Activated T-helper 1 cell treated with anti-CD3 and anti-CD28 coated beads, Interleukin-12 subunit alpha, Interleukin-12 subunit beta, Interleukin-2, Interleukin-4 antibody, amounts not matched to agents 30 ng/mL and 10 ng/mL and 1 ng/mL, durations not matched to agents 14 hours and 24 hours and 36 hours (primary cell): ENCODE measurements around the gene MAP2K3. TPM values are rescaled to one million over a fixed set of nuclear protein-coding genes. Genes with fewer than 3 reads are reported as not detected.

Experiments used
- DNase-seq: peaks from one replicate; pipeline ENCODE4 v3.0.0; 2021; ENCODE audit warnings: low spot score
- H3K27ac Mint-ChIP-seq: one replicate; pipeline ENCODE4 v1.8.0; 2021; ENCODE audit warnings: mild to moderate bottlenecking, mixed read lengths
- H3K27me3 Mint-ChIP-seq: one replicate; pipeline ENCODE4 v1.8.0; 2022; ENCODE audit warnings: mild to moderate bottlenecking, moderate library complexity, mixed read lengths; ENCODE audit not compliant: insufficient read depth
- H3K36me3 Mint-ChIP-seq: one replicate; pipeline ENCODE4 v1.8.0; 2021; ENCODE audit warnings: low read depth, mixed read lengths
- H3K4me1 Mint-ChIP-seq: one replicate; pipeline ENCODE4 v1.8.0; 2021; ENCODE audit warnings: low read depth, mixed read lengths
- H3K4me3 Mint-ChIP-seq: one replicate; pipeline ENCODE4 v1.8.0; 2021; ENCODE audit warnings: mild to moderate bottlenecking, moderate library complexity, mixed read lengths
- H3K9me3 Mint-ChIP-seq: one replicate; pipeline ENCODE4 v1.8.0; 2021; ENCODE audit warnings: mixed read lengths
- intact Hi-C: fragments of 100-400 bp; cut with micrococcal nuclease; formaldehyde crosslinking; loops from one replicate; pipeline ENCODE4 v1.15.1; 2024
- total RNA-seq: library from RNA; stranded (reverse); gene quantifications from 2 replicates; pipeline ENCODE4 v1.2.3, GENCODE V29; 2022

MAP2K3 gene
- 177 and 185 TPM in 2 replicates for total RNA-seq

DNA sequence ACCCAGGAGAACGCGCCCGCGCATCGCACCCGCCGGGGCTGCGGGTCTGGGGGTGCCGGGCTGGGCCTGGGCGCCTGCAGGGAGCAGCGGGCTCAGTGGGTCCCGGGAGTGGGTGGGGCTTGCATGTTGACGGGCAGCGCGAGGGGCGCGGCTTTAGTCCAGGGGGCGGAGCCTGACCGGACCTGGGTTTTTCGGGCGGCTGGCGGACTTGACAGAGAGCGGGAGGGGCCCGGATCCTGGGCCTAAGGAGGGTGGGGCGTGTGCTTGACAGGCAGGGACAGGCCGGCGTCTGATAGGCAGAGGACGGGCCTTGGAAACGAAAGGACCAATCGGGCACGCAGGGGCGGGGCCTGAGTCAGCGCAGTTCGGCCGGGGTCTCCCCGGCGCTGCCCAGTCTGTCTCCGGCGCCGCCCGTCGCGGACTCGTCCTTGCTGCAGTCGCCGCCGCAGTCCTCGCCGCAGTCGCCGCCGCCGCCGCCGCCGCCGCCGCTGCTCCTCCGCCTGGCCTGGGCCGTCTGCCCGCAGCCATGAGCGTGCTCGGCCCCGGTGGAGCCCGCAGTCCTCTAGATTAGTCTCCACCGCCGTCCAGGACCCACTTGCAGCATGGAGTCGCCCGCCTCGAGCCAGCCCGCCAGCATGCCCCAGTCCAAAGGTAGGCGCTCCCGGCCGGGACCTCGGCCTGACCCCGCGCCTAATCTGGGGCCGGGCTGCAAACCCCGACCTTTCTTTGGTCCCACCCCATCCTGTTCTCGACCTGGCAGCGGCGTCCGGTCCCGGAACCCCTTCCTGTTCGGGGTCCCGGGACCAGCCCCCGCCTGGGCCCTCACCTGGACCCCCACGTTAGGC, at the start of gene MAP2K3:
Gene MAP2K3 (plus strand): TSS at position 393 of the 845 bp plus-strand sequence. CDS start 210 bp downstream, at position 603.
- no peaks in the 10 kb centered on the region for H3K9me3 Mint-ChIP-seq
- intact Hi-C loops, result loop anchor here (1.0 to 10.0 kb wide), 10 partner anchors 9 to 1310 kb away; partner anchors contain the start of genes AKAP10, DHRS7B, NATD1 and TMEM11
- H3K27me3 Mint-ChIP-seq, result peaks cover 5% of the 10 kb centered on the region
- peak within 1 kb of the TSS; percentile 100 for H3K4me3 Mint-ChIP-seq
- DNase-seq, result peak; percentile 97
- H3K27ac Mint-ChIP-seq, result peak within 1 kb of the TSS; percentile 96
- H3K4me1 Mint-ChIP-seq, result peaks cover 37% of the 10 kb centered on the region
- H3K36me3 Mint-ChIP-seq, result peaks cover 19% of the 10 kb centered on the region

DNA sequence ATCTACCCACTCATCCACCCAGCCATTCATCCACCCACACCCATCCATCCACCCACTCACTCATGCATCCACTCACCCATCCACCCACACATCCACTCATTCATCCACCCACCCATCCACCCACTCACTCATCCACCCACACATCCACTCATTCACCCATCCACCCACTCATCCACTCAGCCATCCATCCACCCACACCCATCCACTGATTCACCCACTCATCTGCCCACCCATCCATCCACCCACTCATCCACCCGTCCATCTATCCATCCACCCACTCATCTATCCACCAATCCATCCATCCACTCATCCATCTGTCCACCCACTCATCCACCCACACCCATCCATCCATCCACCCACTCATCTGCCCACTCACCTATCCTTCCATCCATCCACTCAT, 48.6 kb upstream of the MAP2K3 start:
- Mint-ChIP-seq H3K27ac (peak overlapping the region; percentile 73), H3K27me3 (no peaks in the 10 kb centered on the region), H3K4me3 (no peak overlapping the region), H3K36me3 (peaks cover 6% of the 10 kb centered on the region), H3K4me1 (no peaks in the 10 kb centered on the region), H3K9me3 (peaks cover 14% of the 10 kb centered on the region)
- intact Hi-C loops, result no loop called here
- no peak for DNase-seq

DNA sequence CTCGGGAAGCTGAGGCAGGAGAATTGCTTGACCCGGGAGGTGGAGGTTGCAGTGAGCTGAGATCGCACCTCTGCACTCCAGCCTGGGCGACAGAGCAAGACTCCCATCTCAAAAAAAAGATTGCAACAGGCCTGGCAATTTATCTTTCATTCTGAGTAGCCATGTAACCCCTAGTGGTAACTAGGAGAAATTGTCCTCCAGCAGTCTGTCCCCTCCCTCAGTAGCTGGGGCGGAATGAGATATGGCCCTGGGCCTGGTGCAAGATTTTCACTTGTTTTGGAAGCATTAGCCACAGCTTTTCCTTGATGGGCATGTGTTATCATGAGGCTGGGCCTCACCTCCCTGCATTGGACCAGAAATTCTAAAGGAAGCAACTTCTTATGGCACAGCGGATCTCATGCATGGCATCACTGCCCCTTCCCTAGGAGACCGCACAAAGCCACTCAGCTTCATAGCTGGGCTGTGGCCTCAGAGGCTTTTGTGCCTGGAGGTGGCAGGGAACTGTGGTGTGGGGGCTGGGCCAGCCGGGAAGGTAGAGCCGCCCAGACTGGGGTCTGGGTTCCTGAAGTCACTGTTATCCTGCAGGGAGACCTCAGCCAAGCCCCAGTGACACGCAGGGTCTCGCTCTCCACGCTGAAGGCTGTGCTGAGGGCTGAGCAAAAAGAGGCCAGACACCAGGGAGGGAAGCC, 44.7 kb upstream of the MAP2K3 start:
- intact Hi-C loops, result no loop called here
- DNase-seq, result no peak
- Mint-ChIP-seq H3K36me3 (peaks cover 2% of the 10 kb centered on the region), H3K4me1 (no peaks in the 10 kb centered on the region), H3K9me3 (peaks cover 4% of the 10 kb centered on the region), H3K27ac (no peak overlapping the region), H3K27me3 (no peaks in the 10 kb centered on the region), H3K4me3 (no peak overlapping the region)

DNA sequence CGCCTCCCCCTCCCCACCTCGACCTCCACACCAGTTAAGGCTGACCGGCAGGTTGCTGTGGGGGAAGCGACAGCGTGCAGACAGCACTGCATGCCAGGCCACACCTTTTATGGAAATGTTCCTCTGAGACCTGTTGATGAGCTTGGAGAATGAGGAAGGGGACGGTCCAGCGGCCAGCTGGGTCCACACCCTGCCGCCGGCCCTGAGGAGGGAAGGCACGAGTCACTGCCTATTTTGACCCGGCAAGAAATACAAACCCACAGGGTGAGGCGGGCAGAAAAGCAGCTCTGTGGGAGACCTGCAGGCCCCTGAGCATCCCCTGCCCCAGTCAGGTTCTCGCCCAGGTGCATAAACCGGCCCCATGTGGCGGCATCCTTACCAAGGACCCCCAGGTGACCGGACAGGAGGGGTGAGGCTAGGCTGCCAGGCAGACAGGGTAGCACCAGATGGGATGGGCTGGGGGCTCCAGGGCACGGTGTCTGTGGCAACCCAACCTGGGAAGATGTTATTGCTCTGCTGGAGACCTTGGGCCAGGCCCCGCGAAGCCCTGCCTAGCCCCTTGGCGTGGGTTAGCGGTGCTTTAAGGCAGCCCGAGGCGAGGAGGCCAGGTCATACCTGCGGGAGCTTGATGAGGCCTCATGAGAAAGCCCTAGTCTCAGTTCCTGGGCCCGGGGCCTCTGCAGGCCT, 44.0 kb upstream of the MAP2K3 start:
- intact Hi-C loops, result no loop called here
- no peak overlapping the region for H3K27ac Mint-ChIP-seq
- peaks cover 4% of the 10 kb centered on the region for H3K9me3 Mint-ChIP-seq
- H3K4me3 Mint-ChIP-seq, result no peak overlapping the region
- DNase-seq, result no peak
- no peaks in the 10 kb centered on the region for H3K27me3 Mint-ChIP-seq
- H3K36me3 Mint-ChIP-seq, result peaks cover 2% of the 10 kb centered on the region
- H3K4me1 Mint-ChIP-seq, result no peaks in the 10 kb centered on the region

DNA sequence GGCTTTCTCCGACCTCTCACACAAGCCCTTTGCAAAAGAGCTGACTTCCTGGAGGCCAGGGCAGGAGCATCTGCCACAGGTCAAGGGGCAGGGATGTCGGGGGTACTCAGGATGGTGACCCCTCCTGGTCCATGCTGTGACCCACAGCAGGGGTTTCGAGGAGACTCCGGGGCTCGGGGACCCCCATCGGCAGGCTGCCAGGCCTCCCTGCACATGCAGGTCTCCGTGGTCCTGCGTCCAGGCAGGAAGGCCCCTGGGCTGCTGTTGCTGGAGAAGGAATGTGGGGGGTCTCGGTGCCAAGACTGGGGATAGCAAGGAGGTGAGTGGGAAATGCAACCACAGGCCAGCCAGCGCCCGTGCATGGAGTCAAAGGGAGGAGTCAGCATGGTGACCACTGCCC, 42.9 kb upstream of the MAP2K3 start:
- Mint-ChIP-seq H3K4me3 (no peak overlapping the region), H3K27me3 (no peaks in the 10 kb centered on the region), H3K36me3 (no peaks in the 10 kb centered on the region), H3K9me3 (no peaks in the 10 kb centered on the region), H3K4me1 (no peaks in the 10 kb centered on the region), H3K27ac (no peak overlapping the region)
- no peak for DNase-seq
- intact Hi-C loops, result no loop called here

DNA sequence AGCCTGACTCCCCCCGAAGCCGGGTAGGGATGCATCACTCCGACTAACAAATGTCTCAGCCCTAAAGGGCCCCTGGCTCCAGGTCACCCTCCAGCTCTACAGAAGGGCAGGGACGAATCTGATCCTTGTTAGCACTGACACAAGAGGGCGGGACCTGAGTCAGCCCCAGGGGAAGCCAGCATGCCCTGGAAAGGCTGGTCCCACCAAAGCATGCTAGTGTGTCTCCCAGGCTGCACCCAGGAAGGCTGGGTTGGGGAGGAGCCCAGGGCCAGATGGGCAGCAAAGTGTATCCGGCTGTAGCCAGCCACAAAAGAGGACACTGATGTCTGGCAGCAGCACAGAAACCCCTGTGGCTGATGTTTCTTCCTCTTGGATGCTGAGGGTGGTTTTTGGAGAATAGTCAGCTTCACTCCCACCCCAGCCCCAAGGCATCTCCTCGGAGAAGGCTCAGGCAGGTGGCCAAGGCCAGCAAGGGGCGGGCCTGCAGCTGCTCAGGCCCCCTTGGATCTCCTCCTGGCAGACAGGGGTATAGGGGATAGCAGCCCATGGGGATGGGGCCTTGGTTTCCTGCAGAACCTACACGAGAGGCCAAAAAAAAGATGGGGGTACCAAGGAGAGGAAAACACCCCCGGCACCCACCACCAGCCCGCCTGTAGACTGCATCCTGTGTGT, 42.3 kb upstream of the MAP2K3 start:
- no peaks in the 10 kb centered on the region for H3K9me3 Mint-ChIP-seq
- H3K36me3 Mint-ChIP-seq, result no peaks in the 10 kb centered on the region

DNA sequence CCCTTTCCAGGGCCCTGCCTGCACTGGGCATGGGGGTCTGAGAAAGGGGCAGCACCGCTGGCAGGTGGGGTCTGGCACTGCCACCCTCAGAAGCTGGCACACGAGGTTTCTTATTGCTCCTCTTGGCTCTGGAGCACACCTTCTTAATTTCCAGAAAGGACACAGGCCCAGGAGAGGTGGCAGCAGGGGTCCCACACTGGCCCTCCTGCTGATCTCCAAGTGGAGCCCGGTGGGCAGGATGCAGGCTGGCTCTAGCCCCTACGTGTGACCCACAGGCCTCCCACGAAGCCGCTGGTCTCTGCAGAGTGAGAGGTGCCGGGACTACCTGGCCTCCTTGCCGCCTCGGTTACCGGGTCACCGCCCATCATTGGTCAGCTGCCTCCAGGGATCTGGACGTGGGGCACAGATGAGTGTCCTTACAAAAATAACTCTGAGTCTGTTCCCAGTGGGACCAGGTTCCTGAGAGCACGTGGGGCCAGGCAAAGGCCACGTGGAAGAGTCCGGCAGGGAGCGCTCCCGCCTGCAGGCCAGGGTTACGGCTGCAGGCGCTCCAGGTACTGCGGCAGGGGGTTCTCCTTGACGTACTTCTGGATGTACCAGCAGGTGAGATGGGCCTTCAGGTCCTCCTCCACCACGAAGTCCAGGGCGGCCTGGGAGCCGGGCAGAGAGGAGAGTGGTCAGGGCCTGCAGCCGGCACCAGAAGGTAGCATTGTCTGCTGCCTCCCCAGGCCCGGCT, 41.6 kb upstream of the MAP2K3 start:
- H3K4me1 Mint-ChIP-seq, result no peaks in the 10 kb centered on the region
- no peak overlapping the region for H3K4me3 Mint-ChIP-seq
- no peaks in the 10 kb centered on the region for H3K36me3 Mint-ChIP-seq
- intact Hi-C loops, result no loop called here
- H3K27ac Mint-ChIP-seq, result no peak overlapping the region
- no peak for DNase-seq
- H3K9me3 Mint-ChIP-seq, result no peaks in the 10 kb centered on the region
- no peaks in the 10 kb centered on the region for H3K27me3 Mint-ChIP-seq

More for the DNA sequence above, 42.3 kb upstream of the MAP2K3 start:
- no peak overlapping the region for H3K27ac Mint-ChIP-seq
- no peaks in the 10 kb centered on the region for H3K4me1 Mint-ChIP-seq
- DNase-seq, result no peak
- no peak overlapping the region for H3K4me3 Mint-ChIP-seq
- intact Hi-C loops, result no loop called here
- no peaks in the 10 kb centered on the region for H3K27me3 Mint-ChIP-seq

DNA sequence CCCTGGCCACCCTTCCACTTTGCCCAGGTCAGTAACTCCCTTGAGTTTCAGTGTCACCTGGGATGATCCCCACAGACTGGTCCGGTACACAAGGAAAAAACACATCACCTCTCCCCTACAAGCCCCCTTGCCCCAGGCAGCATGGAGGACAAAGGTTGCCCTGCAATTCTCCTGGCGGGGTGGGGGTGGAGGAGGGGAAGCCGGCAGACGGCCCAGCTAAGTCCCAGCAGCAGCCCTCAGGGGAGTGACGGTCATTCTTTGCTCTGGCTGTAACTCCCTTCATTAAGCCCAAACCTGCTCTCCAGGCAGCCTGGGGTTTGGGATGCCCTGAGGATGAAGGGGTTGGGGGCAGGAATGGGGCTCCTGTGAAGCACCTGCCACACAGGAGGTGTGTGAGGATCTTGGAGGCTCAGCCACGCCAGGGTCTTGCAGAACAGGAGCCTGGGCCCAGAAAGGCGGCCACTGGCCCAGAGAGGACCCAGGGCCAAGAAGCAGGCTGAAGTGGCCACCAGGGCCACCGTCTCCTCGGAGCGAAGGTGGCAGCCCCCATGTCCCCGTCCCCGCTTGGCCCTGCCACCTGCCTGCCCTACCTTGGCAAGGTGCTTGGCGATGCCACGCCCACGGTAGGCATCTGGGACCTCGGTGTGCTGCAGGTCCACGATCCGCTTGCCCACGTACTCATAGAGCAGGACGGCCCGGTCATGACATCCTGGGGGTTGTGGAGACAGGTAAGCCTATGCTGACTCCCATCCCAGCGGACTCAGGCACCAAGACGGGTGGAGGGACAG, 40.8 kb upstream of the MAP2K3 start:
- Mint-ChIP-seq H3K9me3 (no peaks in the 10 kb centered on the region), H3K4me3 (no peak overlapping the region), H3K36me3 (no peaks in the 10 kb centered on the region), H3K27ac (no peak overlapping the region), H3K27me3 (no peaks in the 10 kb centered on the region), H3K4me1 (no peaks in the 10 kb centered on the region)
- DNase-seq, result no peak
- intact Hi-C loops, result no loop called here

DNA sequence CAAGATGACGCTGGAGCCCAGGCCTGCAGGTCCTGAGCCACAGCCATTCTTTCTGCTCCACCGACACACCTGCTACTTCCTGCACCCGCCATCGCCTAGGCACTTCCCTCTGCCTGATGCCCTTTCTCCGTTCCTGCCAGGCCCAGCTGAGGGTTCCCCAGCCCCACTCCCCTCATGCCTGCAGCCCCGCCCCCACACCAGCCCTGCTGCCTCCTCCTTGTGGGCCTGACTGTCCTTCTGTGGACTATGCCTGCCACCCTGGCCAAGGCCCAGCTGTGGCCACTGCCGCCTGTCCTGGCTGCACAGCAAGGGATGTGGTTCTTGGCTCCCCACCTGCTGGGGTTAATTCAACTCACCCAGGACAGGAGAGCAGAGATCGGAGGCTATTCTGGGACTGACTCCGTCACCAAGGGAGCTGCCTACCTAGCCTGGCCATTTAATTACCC, 38.8 kb upstream of the MAP2K3 start:
- intact Hi-C loops, result no loop called here
- Mint-ChIP-seq H3K36me3 (no peaks in the 10 kb centered on the region), H3K27ac (no peak overlapping the region), H3K9me3 (no peaks in the 10 kb centered on the region), H3K4me3 (no peak overlapping the region), H3K27me3 (no peaks in the 10 kb centered on the region), H3K4me1 (no peaks in the 10 kb centered on the region)
- no peak for DNase-seq

DNA sequence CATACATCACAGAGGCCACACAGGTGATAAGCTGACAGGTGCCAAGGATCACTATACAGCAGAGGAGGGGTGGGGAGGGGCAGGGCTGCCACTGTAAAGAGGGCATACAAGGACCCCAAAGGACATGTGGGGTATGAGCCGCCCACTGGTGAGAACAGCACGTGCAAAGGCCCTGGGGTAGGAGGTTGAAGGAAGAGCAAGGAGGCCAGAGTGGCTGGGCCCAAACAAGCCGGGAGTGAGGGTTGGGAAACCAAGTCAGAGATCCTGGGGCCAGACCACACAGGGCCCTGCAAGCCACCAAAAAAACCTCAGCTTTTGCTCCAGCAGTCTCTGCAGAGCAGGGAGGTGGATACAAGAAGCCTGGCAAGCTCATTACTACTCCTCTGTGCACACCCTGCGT, 37.8 kb upstream of the MAP2K3 start:
- Mint-ChIP-seq H3K27me3 (no peaks in the 10 kb centered on the region), H3K9me3 (no peaks in the 10 kb centered on the region), H3K36me3 (no peaks in the 10 kb centered on the region), H3K27ac (no peak overlapping the region), H3K4me1 (no peaks in the 10 kb centered on the region), H3K4me3 (no peak overlapping the region)
- DNase-seq, result no peak
- intact Hi-C loops, result no loop called here

DNA sequence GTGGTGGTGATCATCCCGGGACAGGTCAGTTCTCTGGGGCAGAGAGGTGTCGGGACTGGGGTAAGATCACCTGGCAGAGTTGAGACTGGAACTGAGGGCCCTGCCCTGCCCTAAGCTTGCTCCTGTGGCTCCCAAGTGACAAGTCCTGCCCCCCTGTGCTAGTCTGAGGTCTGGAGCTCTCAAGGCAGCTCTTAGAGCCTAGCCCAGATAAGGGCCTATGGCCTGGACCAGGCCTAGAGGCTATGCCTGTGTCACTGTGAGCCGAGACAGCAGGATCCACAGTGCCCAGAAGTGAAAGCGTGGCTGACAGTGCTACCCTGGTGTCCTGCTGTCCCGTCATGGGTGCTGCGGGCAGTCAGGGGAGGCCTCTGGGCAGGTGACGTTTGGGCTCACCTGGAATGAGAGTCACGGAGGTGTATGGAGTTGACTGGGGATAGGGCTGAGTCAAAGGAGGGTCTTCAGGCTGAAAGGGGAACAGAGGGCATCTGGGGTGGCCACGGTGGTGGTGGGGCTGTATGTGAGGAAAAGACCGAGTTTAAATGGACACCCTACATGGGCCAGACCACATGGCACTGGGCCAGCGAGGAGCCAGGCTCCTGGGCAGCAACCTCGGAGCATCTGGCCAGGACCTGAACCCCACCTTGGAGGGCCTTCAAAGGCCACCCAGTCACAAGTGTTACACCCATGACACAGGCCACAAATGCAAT, 36.8 kb upstream of the MAP2K3 start:
- H3K27ac Mint-ChIP-seq, result no peak overlapping the region
- peaks cover 7% of the 10 kb centered on the region for H3K4me1 Mint-ChIP-seq
- H3K36me3 Mint-ChIP-seq, result no peaks in the 10 kb centered on the region
- DNase-seq, result no peak
- H3K9me3 Mint-ChIP-seq, result no peaks in the 10 kb centered on the region
- peaks cover 5% of the 10 kb centered on the region for H3K27me3 Mint-ChIP-seq
- H3K4me3 Mint-ChIP-seq, result no peak overlapping the region
- intact Hi-C loops, result no loop called here
